Mesenchymal stem cell (in vitro differentiated cells and primary cell): ENCODE results near the gene NAA20.

Experiments used
- DNase-seq: peaks from one replicate; pipeline ENCODE4 v3.0.0-alpha.2; 2013
- H2AFZ ChIP-seq: one replicate; pipeline ENCODE4 v1.6.1; 2013; ENCODE audit warnings: low read depth, mild to moderate bottlenecking, control low read depth, inconsistent platforms, low read length, moderate library complexity
- H2AK5ac ChIP-seq: 2 replicates; pipeline ENCODE4 v1.6.1; 2013; ENCODE audit warnings: low read length, moderate library complexity, mild to moderate bottlenecking, inconsistent platforms; ENCODE audit not compliant: severe bottlenecking
- H2BK120ac ChIP-seq: one replicate; pipeline ENCODE4 v1.6.1; 2013; ENCODE audit warnings: low read depth, mild to moderate bottlenecking, inconsistent platforms, low read length, moderate library complexity
- H2BK12ac ChIP-seq, 2 experiments: one replicate each; pipeline ENCODE4 v1.6.1; 2013; ENCODE audit warnings: inconsistent platforms in 2 of 2, low read length in 2 of 2, mild to moderate bottlenecking in 2 of 2, moderate library complexity in 2 of 2, control low read depth in 1 of 2
- H2BK15ac ChIP-seq: one replicate; pipeline ENCODE4 v1.6.1; 2013; ENCODE audit warnings: mild to moderate bottlenecking, low read depth, inconsistent platforms; ENCODE audit not compliant: poor library complexity, severe bottlenecking
- H2BK5ac ChIP-seq: 2 replicates; pipeline ENCODE4 v1.6.1; 2013; ENCODE audit warnings: low read depth, mild to moderate bottlenecking, low read length, control low read depth, inconsistent platforms; ENCODE audit not compliant: poor library complexity, severe bottlenecking
- H3K14ac ChIP-seq, 2 experiments: one replicate each; pipeline ENCODE4 v1.6.1; 2013; ENCODE audit warnings: inconsistent platforms in 2 of 2, low read length in 2 of 2, control low read depth in 1 of 2, mild to moderate bottlenecking in 1 of 2, moderate library complexity in 1 of 2
- H3K18ac ChIP-seq, 2 experiments: one replicate each; pipeline ENCODE4 v1.6.1; 2013; ENCODE audit warnings: inconsistent platforms in 2 of 2, low read length in 2 of 2, control low read depth in 1 of 2, low read depth in 1 of 2, mild to moderate bottlenecking in 1 of 2
- H3K23ac ChIP-seq, 2 experiments: one replicate each; pipeline ENCODE4 v1.6.1; 2013; ENCODE audit warnings: inconsistent platforms in 2 of 2, low read length in 2 of 2, mild to moderate bottlenecking in 2 of 2, moderate library complexity in 2 of 2, control low read depth in 1 of 2
- H3K27ac ChIP-seq: 2 replicates; pipeline ENCODE4 v1.5.1; 2013; ENCODE audit warnings: mild to moderate bottlenecking, moderate library complexity, low read length, control low read depth, inconsistent platforms; ENCODE audit not compliant: poor library complexity, severe bottlenecking
- H3K27me3 ChIP-seq, 2 experiments: 2 replicates each; pipeline versions ENCODE4 v1.6.1 to v1.7.0; 2013; ENCODE audit warnings: low read length in 2 of 2, mild to moderate bottlenecking in 2 of 2, moderate library complexity in 2 of 2, control low read depth in 1 of 2, inconsistent platforms in 1 of 2; ENCODE audit not compliant: control insufficient read depth in 1 of 2, insufficient read depth in 1 of 2
- H3K36me3 ChIP-seq, 2 experiments: 2 replicates each; pipeline versions ENCODE4 v1.6.1 to v1.7.0; 2013; ENCODE audit warnings: low read length in 2 of 2, control low read depth in 1 of 2, inconsistent platforms in 1 of 2, low read depth in 1 of 2, mild to moderate bottlenecking in 1 of 2; ENCODE audit not compliant: insufficient read depth in 2 of 2, control insufficient read depth in 1 of 2
- H3K4ac ChIP-seq, 2 experiments: one replicate each; pipeline ENCODE4 v1.6.1; 2013; ENCODE audit warnings: inconsistent platforms in 2 of 2, low read length in 2 of 2, mild to moderate bottlenecking in 2 of 2, moderate library complexity in 2 of 2, control low read depth in 1 of 2, low read depth in 1 of 2
- H3K4me1 ChIP-seq: 2 replicates; pipeline ENCODE4 v1.6.1; 2013; ENCODE audit warnings: low read depth, low read length, control low read depth; ENCODE audit not compliant: control insufficient read depth, insufficient read depth
- H3K4me2 ChIP-seq: 2 replicates; pipeline ENCODE4 v1.6.1; 2013; ENCODE audit warnings: low read length, mild to moderate bottlenecking, inconsistent platforms; ENCODE audit not compliant: poor library complexity, severe bottlenecking
- H3K4me3 ChIP-seq, 2 experiments: 2 replicates each; pipeline versions ENCODE4 v1.5.1 to v1.7.0; 2013; ENCODE audit warnings: low read length in 2 of 2, mild to moderate bottlenecking in 2 of 2, control low read depth in 1 of 2, low read depth in 1 of 2; ENCODE audit not compliant: insufficient read depth in 1 of 2
- H3K79me1 ChIP-seq: replicated peaks from 2 replicates; pipeline ENCODE4 v1.6.1; 2013; ENCODE audit warnings: mild to moderate bottlenecking, control low read depth, low read length, inconsistent platforms; ENCODE audit not compliant: poor library complexity, severe bottlenecking
- H3K9ac ChIP-seq: 2 replicates; pipeline ENCODE4 v1.7.0; 2013; ENCODE audit warnings: mild to moderate bottlenecking, low read length, moderate library complexity
- H3K9me3 ChIP-seq: 2 replicates; pipeline ENCODE4 v1.7.0; 2013; ENCODE audit warnings: mild to moderate bottlenecking, low read length; ENCODE audit not compliant: control insufficient read depth
- H4K8ac ChIP-seq: one replicate; pipeline ENCODE4 v1.6.1; 2013; ENCODE audit warnings: inconsistent platforms, mild to moderate bottlenecking, low read length, moderate library complexity
- H4K91ac ChIP-seq: one replicate; pipeline ENCODE4 v1.6.1; 2013; ENCODE audit warnings: mild to moderate bottlenecking, low read length, inconsistent platforms
- WGBS: methylation state at CpG from one replicate; pipeline ENCODE4 v1.1.7; 2013; ENCODE audit warnings: mixed read lengths; 5-methylcytosine and 5-hydroxymethylcytosine counted together

The NAA20 gene

GRCh38 chr20:19976595-19977372 lies 40.4 kb upstream of the NAA20 start:
- Histone ChIP-seq H2BK12ac (peak overlapping the region in 1 of 2 experiments; percentile 57), H3K9ac (peak overlapping the region; percentile 96), H2AK5ac (no peak overlapping the region), H3K4me2 (peak overlapping the region; percentile 75), H2AFZ (no peak overlapping the region), H3K27ac (peak overlapping the region; percentile 99), H2BK120ac (peak overlapping the region; percentile 66), H3K4me3 (peak overlapping the region; percentile 50 to 96), H3K18ac (peak overlapping the region; percentile 61 to 75), H3K27me3 (no peaks in the 10 kb centered on the region), H3K14ac (no peak overlapping the region), H3K4me1 (peaks cover 32% of the 10 kb centered on the region), H3K36me3 (peaks cover 16 to 40% of the 10 kb centered on the region in 2 experiments), H3K79me1 (peaks cover 5% of the 10 kb centered on the region), H3K4ac (peak overlapping the region; percentile 24 to 43), H4K8ac (peak overlapping the region; percentile 92), H3K23ac (no peak overlapping the region), H2BK15ac (no peak overlapping the region), H3K9me3 (no peaks in the 10 kb centered on the region), H4K91ac (peak overlapping the region; percentile 66), H2BK5ac (peak overlapping the region; percentile 74)
- DNase-seq = peak; percentile 80
- 0% methylated on average over 4 of the region's 8 CpGs for WGBS

GRCh38 chr20:19977373-19977770 lies 39.8 kb upstream of the NAA20 start:
- H2AFZ ChIP-seq = no peak overlapping the region
- peak overlapping the region in 1 of 2 experiments; percentile 3 for H3K23ac ChIP-seq
- peaks cover 38% of the 10 kb centered on the region for H3K4me1 ChIP-seq
- no peaks in the 10 kb centered on the region for H3K9me3 ChIP-seq
- peak overlapping the region; percentile 49 for H2BK15ac ChIP-seq
- no peaks in the 10 kb centered on the region for H3K27me3 ChIP-seq
- peak overlapping the region; percentile 40 to 96 for H3K4me3 ChIP-seq
- peak overlapping the region; percentile 99 for H3K27ac ChIP-seq
- H2AK5ac ChIP-seq = peak overlapping the region; percentile 21
- peak overlapping the region; percentile 75 to 88 for H3K18ac ChIP-seq
- peak overlapping the region; percentile 75 for H3K4me2 ChIP-seq
- H2BK5ac ChIP-seq = peak overlapping the region; percentile 74
- peak overlapping the region; percentile 52 to 71 for H3K4ac ChIP-seq
- 59% methylated on average over 5 of the region's 5 CpGs for WGBS
- H3K36me3 ChIP-seq = peaks cover 18 to 40% of the 10 kb centered on the region in 2 experiments
- H2BK12ac ChIP-seq = peak overlapping the region; percentile 33 to 92
- no peaks in the 10 kb centered on the region for H3K79me1 ChIP-seq
- H4K8ac ChIP-seq = peak overlapping the region; percentile 95
- peak overlapping the region; percentile 90 for H4K91ac ChIP-seq
- peak overlapping the region in 1 of 2 experiments; percentile 78 for H3K14ac ChIP-seq
- DNase-seq = no peak
- H3K9ac ChIP-seq = peak overlapping the region; percentile 96
- peak overlapping the region; percentile 13 for H2BK120ac ChIP-seq

GRCh38 chr20:19978511-19979210 lies 38.5 kb upstream of the NAA20 start:
- H3K23ac ChIP-seq = no peak overlapping the region
- no peak for DNase-seq
- H2BK120ac ChIP-seq = peak overlapping the region; percentile 21
- no peaks in the 10 kb centered on the region for H3K9me3 ChIP-seq
- H3K36me3 ChIP-seq = peaks cover 22 to 50% of the 10 kb centered on the region in 2 experiments
- H3K4me3 ChIP-seq = peak overlapping the region in 1 of 2 experiments; percentile 96
- H2AK5ac ChIP-seq = peak overlapping the region; percentile 25
- H3K27me3 ChIP-seq = no peaks in the 10 kb centered on the region
- H3K4ac ChIP-seq = peak overlapping the region in 1 of 2 experiments; percentile 65
- H4K8ac ChIP-seq = peak overlapping the region; percentile 19
- no peak overlapping the region for H4K91ac ChIP-seq
- H3K27ac ChIP-seq = peak overlapping the region; percentile 99
- no peak overlapping the region for H3K4me2 ChIP-seq
- H3K18ac ChIP-seq = peak overlapping the region in 1 of 2 experiments; percentile 26
- WGBS = 88% methylated on average over 6 of the region's 6 CpGs
- no peak overlapping the region for H2BK5ac ChIP-seq
- H3K79me1 ChIP-seq = no peaks in the 10 kb centered on the region
- no peak overlapping the region for H3K14ac ChIP-seq
- no peak overlapping the region for H2BK15ac ChIP-seq
- H2AFZ ChIP-seq = no peak overlapping the region
- peak overlapping the region; percentile 96 for H3K9ac ChIP-seq
- peak overlapping the region in 1 of 2 experiments; percentile 70 for H2BK12ac ChIP-seq
- H3K4me1 ChIP-seq = peaks cover 36% of the 10 kb centered on the region

- Histone ChIP-seq H3K9ac (no peak overlapping the region), H3K9me3 (no peaks in the 10 kb centered on the region), H3K4me1 (peaks cover 24% of the 10 kb centered on the region), H3K27ac (peak overlapping the region; percentile 23), H3K79me1 (no peaks in the 10 kb centered on the region), H2BK12ac (peak overlapping the region in 1 of 2 experiments; percentile 45), H3K23ac (no peak overlapping the region), H2AFZ (no peak overlapping the region), H3K27me3 (no peaks in the 10 kb centered on the region), H4K91ac (no peak overlapping the region), H3K36me3 (peaks cover 18 to 55% of the 10 kb centered on the region in 2 experiments), H3K18ac (peak overlapping the region; percentile 37 to 55), H3K4me3 (no peak overlapping the region), H3K14ac (peak overlapping the region in 1 of 2 experiments; percentile 68), H2BK120ac (no peak overlapping the region), H4K8ac (peak overlapping the region; percentile 27), H2AK5ac (peak overlapping the region; percentile 23), H2BK15ac (no peak overlapping the region), H3K4me2 (peak overlapping the region; percentile 7), H3K4ac (no peak overlapping the region), H2BK5ac (no peak overlapping the region)
- peak; percentile 74 for DNase-seq
- WGBS = 82% methylated on average over 8 of the region's 8 CpGs
Observed at GRCh38 chr20:19981031-19981451, 36.1 kb upstream of the NAA20 start.
